Activated T-cell treated with anti-CD3 and anti-CD28 coated beads for 48 hours (primary cell): ENCODE measurements around the gene KDM2A.
A peak's percentile ranks its signal among the peaks of the same experiment; 100 is the strongest.

Source experiments
- DNase-seq: peaks from one replicate; pipeline ENCODE4 v3.0.0-alpha.2; 2020; ENCODE audit warnings: low read depth

KDM2A gene

GRCh38 chr11:67261946-67262681, 143.1 kb downstream of the KDM2A start:
- DNase-seq: no peak

GRCh38 chr11:67262731-67263675, 143.9 kb downstream of the KDM2A start:
- peak; percentile 68 for DNase-seq

DNA sequence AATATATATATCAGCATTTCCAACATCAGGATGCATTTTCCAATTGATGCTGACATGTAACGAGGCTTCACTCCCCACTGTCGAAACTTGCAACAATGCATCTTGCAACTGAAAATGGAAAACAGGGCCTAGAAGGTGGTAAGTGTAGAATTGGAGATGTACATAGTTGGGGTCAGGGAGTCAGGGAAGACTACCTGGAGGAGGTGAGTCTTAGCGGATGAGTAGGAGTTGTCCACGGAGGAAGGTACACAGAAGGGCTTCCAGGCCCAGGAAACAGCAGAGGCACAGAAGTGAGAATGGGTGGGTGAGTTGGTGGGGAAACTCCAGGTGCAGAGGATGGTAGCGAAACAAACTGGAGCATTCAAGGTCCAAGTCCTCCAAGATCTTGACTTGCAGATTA, 145.2 kb downstream of the KDM2A start:
- no peak for DNase-seq

DNA sequence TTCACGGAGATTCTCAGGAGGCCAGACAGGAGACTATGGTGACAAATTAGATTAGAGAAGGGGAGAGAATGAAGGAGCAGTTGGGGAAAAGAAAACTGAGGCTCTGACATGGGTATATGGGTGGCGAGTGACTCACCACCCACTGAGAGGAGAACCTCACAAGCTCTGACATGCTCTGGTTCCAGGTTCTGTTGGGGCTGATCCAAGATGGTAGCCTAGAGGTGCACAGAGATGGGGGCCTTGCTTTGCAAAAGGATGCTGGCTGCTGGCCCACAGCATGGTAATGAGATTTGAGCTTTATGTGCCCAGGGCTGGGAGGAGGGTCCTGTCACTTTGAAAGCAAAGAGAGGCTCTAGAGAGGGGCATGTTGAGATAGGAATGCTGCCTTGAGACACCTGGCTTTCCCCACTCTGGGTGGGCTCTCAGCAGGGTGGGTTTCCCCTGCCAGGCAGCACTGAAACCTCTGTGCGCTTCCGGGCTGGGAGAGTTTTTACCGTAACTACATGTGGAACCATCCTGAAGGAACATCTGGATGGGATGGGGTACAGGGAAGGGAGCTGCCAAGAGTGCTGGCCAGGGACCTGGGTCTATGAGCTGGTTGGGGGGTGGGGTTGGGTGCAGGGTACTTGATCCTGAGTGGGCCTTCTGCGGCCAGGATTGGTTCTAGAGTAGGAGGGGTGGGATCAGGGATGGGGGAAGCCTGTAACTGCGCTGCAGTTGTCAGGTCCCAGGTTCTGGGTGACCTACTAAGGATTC, 146.0 kb downstream of the KDM2A start:
- no peak for DNase-seq

- peak; percentile 81 for DNase-seq
Measured at GRCh38 chr11:67265633-67266448, 146.8 kb downstream of the KDM2A start.

DNA sequence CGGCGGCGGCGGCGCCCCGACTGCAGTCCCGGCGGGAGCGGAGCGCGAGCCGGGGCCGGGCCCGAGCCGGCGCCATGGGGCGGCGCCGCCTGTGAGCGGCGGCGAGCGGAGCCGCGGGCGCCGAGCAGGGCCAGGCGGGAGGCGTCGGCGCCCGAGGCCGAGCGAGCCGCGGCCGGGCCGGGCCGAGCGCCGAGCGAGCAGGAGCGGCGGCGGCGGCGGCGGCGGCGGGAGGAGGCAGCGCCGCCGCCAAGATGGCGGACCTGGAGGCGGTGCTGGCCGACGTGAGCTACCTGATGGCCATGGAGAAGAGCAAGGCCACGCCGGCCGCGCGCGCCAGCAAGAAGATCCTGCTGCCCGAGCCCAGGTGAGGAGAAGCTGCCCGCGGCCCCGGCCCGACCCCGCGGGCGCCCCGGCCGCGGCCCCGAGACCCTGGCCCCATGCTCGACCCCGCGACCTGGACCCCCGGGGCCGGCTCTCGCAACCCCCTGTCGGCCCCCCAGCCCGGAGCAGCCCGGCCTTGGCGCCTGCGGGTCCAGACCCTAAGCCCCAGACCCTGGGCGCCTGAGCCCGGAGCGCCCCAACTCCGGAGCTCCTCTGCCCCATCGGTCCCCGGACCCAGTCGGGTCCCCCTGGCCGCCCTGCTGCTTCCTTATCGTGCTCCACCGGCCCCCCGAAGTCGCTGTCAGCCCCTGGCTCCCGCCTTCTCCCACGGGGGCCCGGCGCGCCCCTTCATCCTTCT, 147.6 kb downstream of the KDM2A start, which contains the start of gene GRK2:
Gene GRK2 (plus strand): TSS at position 25 of the 739 bp plus-strand sequence. CDS start 227 bp downstream, at position 252.
- no peak for DNase-seq

DNA sequence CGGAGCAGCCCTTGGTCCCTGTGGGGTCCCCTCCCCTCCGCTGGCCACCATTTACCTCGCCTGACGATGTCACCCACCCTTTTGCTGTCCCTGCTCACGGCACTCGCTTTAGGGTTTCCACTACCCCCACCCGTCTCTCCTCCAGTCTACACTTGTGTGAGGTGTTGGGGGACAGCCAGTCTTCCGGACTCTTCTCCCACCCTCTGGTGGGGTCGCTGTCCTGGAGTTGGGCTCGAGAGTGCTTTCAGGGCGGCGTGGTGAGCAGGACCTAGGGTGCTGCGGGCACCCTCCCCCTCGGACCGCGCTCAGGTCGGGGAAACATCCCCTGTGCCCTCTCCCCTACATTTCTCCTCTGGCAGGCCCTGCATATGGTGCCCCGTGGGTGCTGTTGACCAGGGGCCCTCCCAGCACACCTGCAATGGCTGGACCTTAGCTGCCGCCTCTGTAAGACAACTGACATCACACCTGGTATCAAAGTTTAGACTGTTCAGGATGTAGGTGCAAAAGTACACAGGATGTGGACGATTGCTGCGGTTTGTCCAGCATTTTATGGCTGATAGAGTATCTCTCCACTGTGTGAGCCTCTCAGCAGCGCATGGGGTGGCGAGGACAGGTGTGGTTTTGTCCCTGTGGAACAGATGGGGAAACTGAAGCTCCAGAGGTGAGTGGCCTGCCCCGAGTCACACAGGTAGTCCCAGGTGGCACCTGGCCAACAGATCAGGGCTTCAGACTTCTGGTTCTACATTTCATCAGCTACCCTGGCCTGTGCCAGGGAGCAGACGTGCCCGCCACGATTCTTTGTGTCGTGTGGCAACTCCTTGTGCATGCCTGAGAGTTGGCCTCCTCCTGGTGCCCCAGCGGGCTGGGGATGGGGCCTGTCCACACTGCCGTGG, 148.4 kb downstream of the KDM2A start:
- DNase-seq: no peak

- DNase-seq: peak; percentile 68
Measured at GRCh38 chr11:67268081-67268961, 149.3 kb downstream of the KDM2A start.

- no peak for DNase-seq
Measured at GRCh38 chr11:67268962-67269268, 149.9 kb downstream of the KDM2A start.

DNA sequence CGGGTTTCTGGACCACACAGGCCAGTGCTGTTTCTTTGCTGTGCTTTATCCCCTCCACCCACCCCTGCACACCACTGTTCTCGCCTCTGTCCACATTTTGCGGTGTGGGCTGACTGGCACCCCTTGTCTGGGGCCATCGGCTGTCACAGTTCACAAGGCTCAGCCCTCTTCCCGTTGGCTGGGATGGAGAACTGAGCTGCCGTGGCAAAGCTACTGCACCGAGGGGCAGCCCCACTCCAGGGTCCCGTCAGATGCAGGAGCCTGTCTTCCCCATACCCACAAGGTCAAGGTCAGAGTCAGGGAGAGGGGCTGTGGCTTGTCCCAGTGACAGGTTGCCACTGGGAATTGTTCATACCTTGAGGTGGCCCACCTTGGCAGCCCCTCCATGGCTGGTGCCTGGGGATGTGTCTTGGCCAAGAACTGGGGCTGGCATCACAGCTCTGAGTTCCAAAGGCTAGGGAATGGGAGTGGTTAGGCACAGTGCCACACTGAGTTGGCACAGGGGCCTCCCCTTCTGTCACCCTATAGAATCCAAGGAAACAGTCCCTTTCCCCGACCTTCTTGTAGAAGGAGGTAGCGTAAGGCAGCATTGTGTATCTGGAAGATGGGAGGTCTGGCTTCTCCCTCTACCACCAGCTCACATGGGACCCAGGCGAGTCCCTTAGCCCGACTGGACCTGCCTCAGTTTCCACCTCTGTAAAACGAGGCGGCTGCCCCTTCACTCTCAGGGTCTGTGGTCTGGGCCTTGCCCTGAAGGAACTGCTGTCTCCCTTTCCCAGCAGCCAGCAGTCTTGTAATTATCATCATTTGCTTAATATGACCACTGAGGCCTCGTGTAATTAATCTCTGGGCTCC, 150.6 kb downstream of the KDM2A start:
- DNase-seq: no peak

DNA sequence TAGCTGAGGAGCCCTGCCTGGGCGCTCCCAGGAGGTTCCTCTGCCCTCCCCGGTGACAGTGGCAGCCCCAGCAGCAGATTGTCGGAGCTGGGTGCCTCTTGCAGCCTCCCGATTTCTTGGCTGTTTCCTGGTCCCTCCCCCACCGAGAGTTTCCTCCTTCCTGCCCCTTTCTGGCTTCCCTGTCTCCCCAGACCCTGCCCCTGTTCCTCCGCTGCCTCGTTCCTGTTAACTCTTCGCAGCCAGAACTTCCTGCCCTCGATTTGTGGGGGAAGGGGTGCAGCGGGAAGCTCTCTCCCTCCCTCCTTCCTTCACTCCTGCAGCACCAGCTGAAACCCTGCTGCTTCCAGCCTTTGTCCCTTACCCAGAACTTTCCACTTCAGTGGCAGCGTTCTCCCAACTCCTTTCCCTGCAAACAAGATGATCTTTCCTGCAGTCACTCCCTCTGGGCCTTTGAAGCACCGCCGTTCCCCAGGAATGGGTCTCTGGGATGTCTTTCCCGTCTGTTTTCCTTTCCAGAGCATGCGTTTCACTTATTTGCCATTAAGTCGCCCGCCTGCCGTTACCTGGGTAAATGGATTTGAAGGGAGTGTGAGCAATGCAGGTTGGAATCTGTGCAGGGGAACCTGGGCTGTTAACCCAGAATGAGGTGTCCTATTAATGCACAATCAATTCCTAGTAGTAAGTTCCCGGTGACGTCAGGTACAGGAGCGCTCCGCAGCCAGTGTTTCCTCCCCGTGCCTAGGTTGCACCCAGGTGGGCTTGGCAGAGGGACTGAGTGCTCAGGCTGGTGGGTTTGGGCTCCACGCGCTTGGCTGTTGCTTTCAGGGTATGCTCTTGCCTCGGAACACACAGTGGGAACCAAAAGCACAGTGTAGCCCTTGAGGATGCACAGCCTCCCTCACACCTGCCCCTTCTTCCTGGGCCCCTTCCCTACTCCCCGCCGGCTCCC, 151.5 kb downstream of the KDM2A start:
- DNase-seq: no peak

GRCh38 chr11:67271205-67271540, 152.1 kb downstream of the KDM2A start:
- no peak for DNase-seq

GRCh38 chr11:67271541-67272284, 152.7 kb downstream of the KDM2A start:
- DNase-seq: no peak

DNA sequence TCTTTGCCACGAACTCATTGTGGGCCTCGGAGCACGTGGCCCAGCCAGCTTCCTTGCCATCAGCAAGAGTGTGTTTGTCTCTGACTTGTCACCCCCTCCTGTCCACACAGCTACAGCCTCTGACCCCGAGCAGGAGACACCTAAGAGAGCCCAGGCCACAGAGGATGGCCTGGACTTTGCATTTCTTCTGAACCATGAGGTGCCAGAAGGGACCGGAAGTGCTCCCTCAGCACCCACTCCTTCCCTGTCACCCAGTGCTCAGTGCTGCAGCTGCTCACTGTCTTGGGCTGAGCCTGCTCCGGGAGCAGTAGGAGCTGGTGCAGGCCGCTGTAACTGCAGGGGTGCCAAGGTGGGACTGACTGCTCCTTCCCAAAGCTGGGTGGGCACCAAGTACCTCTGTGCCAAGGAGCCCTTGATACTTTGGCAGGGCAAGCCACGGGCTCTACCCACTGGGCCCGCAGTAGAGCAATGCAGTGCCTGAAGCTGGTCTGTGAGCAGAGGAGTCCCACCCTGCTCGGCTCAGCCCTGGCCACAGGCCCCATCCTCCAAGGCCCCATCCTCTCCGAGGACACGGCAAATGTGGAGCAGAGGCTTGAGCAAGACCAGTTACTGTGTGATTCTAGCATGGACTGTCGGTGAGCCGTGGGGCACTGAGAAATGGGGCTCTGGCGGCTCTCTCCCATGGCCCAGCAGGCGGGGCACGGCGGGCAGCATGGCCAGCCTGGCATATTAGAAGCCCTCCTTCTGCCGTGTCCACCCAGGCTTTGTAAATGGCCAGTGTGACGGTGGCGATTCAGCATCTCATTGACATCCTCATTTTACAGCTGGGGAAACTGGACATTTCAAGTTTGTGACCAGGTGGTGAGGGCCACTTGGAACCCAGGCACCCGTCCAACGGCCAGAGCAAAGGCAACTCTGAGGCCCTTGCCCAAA, 153.5 kb downstream of the KDM2A start:
- DNase-seq: no peak
